LHCN-M2 (cell line): Measurements from ENCODE around the gene FOXF1. TPM values are rescaled to one million over a fixed set of nuclear protein-coding genes. Genes with fewer than 3 reads are reported as not detected.

ENCODE experiments used
- DNase-seq: peaks from one replicate; pipeline ENCODE4 v3.0.0-alpha.2; 2012; ENCODE audit warnings: low read depth
- total RNA-seq: library from RNA; depleted of rRNA; stranded (reverse); fragments of >200 nt; gene quantifications from 2 replicates; pipeline ENCODE4 v1.2.3, GENCODE V29; 2014

FOXF1 gene
- total RNA-seq, 1 experiment from 2014 or later: not detected

DNA sequence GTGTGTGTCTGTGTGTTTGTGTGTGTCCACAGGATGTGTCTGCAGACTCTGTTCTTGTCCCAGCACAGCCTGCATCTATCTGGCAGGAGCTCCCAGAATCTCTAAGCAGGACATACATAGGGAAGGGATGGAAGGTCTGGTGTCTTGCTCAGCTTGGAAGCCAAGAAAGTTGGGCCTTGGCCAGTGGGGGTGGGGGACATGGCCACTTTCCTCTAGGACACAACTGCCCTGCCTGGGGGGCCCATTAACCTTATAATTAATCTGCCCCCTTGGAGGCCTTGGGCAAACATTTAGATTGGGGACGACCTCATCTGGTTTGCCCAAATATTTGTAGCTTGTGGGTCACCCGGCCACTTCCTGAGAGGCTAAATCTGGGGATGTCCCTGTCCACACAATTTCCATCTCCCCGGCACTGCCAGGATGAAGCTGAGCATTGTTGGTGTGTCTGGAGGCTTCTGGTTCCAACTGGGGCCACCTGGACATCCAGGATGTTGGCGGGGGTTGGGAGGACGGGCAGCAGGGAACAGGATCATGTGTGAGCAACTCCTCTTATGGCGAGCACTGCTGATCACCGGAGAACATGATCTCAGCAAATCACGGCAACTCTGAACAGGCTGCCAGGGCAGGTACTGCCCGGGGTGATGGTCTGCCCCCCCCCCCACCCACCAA is 17.2 kb upstream of the FOXF1 start:
- no peak for DNase-seq

DNA sequence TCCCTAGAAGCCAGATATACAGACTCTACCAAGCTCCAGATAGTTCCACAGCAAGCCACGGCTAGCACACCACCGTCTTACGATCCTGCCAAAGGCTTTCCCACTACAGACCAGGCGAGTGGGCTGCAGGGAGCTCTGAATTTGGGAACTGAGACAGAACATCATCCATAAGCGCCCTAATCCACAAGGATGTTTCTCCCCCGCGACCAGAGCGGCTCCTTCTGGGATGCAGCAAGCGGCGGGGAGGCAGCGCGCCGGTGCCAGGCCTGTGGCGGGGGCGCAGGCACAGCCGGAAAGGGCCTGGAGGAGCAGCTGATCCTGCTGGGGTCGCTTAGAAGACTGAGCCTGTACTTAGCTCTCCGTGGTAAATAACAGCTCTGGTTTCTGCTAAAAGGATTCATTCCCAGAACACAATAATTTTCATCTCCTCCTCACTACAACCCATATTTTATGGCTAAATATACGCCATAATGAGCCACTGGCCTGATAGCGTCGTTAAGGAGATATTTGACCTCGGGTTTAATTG is 16.2 kb upstream of the FOXF1 start:
- no peak for DNase-seq

DNA sequence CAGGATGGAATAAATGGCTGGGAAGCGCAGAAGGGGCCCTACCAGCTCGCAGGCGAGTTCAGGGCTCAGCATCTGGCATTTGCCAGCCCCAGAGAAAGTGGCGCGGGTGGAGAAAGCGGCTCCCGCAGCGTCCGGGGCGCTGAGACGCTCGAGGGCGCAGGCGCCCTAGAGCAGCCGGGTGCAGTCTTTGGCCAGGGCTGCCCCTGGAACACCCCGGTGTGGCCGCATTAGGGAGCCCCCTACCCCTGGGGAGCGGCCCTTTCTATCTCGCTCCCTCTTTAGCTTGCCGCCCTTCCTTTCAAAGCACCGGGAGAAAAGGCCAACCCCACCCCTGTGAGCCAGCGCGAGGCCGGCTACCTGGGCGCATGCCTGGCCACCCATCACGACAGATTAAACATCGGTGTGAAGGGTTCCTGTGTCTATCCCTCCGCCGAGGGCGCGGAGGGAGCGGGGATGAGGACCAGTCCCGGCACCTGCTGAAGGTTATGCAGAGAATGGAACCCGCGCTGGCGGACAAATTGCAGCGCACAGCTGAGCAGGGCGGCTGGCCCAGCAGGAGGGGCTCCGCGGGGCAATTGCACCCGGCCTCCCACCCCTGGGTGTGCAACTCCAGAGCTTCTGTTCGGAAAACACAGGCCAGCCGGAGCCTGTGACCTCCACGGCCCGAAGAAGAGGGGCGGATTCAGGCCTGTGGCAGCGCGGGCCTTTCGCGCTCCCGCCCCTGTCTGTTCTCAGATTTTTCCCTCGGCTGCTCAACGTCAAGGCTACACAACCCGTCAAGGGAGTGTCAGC is 15.6 kb upstream of the FOXF1 start:
- DNase-seq: no peak

DNA sequence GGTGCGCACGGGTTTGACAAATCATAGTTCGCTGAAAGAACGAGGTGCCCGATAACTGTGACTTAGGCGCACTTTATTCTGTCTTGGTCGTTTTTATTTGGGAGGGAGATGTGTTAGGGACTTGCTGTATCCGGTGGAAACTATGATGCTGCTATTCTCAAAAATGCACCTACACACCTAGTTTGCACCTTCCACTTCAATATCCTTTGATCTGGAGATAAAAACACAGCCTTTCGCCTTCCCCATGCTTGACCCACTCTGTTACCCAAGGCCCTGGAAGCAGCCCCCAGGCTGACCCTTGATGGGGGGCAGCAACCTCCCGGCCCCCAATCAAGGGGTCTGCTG is 15.0 kb upstream of the FOXF1 start:
- DNase-seq: no peak

GRCh38 chr16:86495756-86496261 is 14.5 kb upstream of the FOXF1 start:
- no peak for DNase-seq

GRCh38 chr16:86496262-86496928 is 13.9 kb upstream of the FOXF1 start:
- no peak for DNase-seq

DNA sequence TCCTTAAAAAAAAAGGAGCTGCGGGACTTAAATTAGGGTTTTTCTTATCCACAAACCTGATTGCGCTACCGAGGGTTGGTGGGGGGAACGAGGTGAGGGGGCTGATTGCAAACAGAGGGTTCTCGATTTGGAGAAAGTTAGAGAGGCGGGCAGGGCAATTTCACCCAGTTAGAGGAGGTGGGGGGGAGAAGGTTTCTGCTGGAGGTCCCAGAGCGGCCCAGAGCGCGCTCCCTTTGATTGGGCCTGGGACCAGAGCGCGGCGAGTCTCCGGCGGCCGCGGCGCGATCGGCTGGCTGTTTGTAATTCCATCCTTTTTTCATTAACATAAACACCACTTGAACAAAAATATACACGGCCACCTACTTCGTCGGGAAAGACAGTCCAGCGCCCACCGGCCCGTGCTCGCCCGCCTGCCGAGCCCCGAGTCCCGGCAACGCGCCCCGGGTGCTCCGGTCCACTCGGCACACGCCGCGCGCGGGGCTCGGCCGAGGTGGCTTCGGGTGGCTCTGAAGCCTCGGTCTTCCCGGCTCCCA is 13.3 kb upstream of the FOXF1 start:
- DNase-seq: no peak

DNA sequence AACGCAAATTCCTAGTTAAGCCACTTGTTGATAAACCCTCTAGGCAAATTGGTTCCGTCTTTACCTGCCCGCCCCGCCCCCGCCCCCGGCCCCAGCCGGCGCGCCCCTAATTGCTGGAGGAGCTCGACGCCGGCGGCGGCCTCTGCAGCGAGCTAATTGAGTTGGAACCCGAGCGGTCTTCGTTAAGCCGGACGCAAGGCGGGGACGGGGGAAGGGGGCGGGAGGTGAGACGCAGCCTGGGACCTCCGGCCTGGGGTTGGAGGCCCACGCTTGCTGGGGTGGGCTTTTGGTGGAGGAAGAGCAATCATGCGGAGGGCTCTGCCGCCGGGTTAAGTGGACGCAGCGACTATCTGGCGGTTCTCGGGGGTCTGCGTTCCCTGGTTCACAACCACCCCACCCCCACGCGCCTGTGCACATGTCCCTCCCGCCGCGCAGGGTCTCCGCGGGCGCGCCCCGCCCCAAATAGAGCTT is 12.7 kb upstream of the FOXF1 start:
- DNase-seq: no peak

DNA sequence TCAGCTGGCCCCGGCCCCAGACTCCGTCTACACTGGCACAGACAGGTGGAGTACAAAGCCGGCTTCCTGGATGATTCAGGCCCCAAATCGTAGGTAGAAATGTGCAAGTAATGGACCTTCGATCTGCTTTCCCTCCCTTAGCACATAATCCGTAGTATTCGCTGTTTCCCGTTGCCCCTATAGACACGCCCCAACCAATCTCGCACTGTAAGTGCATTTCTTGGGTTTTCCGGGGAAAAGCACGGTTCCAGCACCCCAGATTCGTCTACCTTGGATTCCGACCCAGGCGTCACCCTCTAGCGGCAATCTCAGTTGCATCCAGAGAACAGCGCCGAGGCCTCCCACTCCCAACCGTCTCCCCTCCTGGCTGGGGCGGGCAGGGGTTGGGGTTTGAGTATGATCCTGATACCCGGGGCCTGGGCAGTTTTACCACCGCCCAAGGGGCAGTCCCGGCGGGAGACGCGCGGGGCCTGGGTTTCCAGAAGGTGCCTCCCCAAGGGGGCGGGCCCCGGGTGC is 12.1 kb upstream of the FOXF1 start:
- DNase-seq: no peak

GRCh38 chr16:86498671-86499439 is 11.5 kb upstream of the FOXF1 start:
- DNase-seq: no peak

- no peak for DNase-seq
Measured at GRCh38 chr16:86499440-86499786, 10.9 kb upstream of the FOXF1 start.

DNA sequence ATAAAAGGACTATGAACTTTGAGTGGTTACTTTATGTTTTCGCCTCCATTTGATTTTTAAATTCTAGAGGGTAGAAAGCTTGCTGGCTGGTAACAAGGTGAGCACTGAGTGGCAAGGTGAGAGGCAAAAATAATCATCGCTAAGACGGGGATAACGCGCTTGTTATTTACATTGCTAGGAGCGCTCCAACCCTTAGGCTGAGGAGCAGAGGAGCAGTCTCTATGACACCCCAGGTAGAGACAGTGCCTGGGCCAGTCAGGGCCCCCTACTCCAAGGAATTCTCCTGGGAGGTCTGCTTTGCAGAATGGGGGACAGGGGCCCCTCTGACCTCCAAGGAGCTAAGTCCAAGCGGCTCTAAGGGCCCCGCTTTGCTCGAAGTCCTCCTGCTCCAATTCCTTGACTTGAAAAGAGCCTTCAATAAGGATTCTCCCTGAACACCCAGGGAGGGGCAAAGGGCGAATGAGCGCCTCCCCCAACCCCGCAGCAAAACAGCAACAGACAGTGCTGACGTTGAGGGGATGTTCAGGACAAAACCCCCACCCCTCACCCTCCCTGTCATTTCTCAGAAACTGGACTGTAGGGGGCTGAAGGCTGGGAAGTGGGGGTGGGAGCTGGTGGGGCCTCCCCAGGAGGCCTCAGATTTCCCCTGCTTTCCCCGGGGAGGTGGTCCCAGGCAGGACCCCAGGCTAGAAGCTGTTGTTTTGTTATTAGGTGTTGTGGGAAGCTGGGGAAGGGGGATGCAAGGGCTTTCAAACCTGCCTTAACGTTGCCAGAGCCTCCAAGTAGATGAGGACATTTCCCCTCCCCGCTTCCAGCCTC is 10.2 kb upstream of the FOXF1 start:
- no peak for DNase-seq

GRCh38 chr16:86500708-86501510 is 9.4 kb upstream of the FOXF1 start:
- no peak for DNase-seq

DNA sequence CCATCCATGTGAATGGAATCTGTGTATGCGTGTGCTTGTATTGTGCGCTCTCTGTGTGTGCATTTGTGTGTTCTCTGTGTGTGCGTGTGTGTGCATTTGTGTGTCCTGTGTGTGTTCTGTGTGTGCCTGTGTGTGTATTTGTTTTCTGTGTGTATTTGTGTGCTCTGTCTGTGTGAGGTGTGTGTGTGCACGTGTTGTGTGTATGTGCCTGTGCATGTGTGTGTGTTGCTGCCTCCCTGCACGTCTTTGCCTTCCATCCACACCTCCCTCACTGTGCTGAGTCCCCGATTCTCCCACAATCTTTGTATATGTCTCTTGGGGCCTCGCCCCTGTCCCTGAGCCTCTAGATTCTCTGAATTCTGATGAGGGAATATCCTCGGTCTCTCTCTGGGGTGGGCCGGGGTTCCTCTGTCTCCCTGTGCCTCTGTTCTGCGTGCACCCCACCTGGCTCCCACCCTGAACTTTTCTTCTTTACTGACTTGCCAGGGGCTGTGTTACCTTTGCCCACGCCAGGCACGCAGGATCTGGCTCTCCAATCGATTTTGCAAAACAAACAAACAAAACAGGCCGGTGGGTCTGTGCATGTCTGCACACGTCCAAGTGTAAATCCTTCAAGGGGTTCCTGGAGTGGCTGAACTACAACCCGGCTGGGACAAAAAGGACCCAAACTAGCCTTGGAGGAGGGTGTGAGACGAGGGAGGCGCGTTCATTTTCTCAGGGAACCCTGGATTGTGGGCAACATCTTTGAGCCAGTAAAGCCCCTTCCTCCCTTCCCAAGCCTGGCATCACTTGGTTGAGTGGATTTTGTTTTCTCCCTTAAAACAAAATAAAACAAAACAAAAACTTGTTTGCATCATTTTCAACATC is 8.1 kb upstream of the FOXF1 start:
- no peak for DNase-seq

DNA sequence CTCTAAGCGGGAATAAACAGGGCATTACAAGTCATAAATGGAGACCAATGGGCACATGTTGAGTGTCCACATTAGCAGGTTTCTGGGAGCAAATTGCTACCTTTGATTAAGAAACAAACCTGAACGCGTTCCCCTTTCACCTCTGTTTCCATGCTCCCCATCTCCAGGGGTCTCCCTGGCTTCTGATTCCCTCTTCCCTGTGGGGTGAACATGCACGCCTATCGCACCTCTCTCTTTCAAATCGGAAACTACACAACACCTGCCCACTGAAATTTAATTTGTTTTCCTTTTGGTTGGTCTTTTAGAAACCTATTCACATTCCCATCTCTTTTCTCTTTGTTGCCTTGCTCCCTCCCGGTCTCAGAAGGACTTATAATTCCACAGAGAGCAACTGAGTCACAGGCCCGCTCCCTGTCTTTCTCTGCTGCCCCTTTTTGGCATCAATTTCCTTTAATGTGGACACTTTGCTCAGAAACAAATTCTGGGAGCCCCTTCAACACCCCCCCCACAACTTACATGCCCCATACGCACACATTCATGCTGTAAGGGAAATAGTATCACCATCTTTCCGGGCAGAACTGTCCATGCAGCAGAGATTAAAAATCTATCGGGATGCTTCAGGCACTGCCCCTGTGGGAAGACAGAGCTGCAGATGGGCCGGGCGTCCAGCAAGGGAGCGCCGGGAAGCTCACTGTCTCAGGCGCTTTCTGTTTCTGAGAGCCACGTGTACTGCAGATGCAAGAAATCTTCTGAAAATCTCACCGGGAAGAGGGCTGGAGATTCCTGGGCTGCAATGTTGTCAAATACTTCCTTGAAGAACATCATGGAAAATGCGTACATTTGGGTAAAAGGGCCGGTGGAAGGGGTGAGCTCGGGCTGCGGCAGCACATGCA is 7.2 kb upstream of the FOXF1 start:
- no peak for DNase-seq

GRCh38 chr16:86503830-86504229 is 6.5 kb upstream of the FOXF1 start:
- DNase-seq: no peak
